A172 (cell line): ENCODE data around the gene RABIF. TPM values are rescaled to one million over a fixed set of nuclear protein-coding genes. Genes with fewer than 3 reads are reported as not detected.
"Not testable (repeated sequence)": the region's sequence is repeated elsewhere in the genome, so short reads cannot be mapped to it uniquely, and the experiment has no call there.

Source experiments
- DNase-seq: peaks from one replicate; pipeline ENCODE4 v3.0.0-alpha.2; 2015; ENCODE audit warnings: low spot score
- total RNA-seq: library from RNA; depleted of rRNA; stranded (reverse); fragments of >200 nt; shearing (Covaris generic); gene quantifications from 2 replicates; pipeline ENCODE4 v1.2.3, GENCODE V29; 2014; rRNA removed

The RABIF gene
- 12.2 and 16.8 TPM in 2 replicates for total RNA-seq

DNA sequence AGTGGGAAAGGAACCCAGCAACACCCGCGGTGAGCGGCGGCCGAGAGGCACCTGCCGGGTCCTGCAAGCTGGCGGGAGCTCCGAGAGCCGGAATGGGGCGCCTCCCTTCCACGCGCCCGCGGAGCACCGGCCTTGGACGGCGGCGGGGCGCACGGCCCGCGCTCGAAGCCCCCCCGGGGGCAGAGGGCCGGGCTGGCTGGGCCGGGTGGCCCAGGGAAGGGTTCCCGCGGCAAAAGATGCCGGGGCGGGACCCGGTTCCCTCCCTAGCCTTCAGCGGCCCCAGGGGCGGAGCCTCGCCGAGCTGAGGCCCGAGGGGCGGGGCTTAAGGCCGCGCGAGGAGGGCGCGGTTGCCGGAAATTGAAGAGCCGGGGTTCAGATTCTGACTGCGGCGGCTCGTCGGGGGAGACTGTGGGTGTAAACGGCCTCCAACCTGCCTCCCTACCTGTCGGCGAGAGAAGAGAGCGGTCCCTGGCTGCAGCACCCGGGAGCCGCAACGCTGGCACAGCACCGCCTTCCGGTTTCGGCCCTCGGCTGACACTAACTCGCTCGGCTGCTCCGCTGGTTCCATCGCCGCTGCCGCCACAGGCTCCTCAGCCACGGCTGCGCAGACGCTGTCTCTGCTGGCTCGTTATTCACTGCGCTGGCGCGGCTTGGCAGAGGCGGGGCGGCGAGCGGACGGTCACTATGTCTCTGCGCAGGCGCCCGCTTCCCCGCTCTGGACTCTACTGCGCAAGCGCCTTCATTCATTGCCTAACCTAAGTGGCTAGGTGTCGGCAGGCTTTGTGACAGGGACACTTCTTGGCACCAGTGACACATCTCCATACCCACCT, at the start of gene RABIF:
Gene RABIF (minus strand): TSS at position 619 of the 830 bp plus-strand sequence. CDS start 51 bp downstream, at position 568.
- DNase-seq, result peak; percentile 95

DNA sequence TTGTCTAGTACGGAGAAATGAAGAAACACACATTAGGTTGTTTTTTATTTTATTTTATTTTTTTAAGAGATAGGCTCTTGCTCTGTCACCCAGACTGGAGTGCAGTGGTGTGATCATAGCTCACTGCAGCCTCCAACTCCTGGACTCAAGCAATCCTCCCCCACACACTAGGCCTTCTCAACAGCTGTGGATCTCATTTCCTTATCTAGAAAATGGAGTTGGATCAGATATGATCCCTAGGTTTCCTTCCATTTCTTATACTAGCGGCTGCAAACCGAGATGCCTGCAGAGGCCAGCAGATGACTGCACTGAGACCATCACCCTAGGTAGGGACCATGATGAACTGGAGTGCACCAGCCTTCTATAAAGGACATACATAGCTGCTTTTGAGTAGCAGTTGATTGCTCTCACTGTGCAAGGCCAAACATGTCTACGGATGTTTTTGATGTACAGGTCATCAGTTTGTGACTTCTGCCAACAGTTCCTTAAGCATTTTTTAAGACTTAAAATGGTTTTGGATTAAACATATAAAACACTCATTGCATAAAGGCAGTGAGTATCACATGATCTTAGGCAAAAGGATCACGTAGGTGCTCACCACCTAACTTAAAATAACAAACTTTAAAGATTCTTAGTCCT, 49.5 kb upstream of the RABIF start:
- no peak for DNase-seq

DNA sequence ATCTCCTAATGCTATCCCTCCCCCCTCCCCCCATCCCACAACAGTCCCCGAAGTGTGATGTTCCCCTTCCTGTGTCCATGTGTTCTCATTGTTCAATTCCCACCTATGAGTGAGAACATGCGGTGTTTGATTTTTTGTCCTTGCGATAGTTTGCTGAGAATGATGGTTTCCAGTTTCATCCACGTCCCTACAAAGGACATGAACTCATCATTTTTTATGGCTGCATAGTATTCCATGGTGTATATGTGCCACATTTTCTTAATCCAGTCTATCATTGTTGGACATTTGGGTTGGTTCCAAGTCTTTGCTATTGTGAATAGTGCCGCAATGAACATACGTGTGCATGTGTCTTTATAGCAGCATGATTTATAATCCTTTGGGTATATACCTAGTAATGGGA, 47.5 kb upstream of the RABIF start:
- DNase-seq, result not testable (repeated sequence)

DNA sequence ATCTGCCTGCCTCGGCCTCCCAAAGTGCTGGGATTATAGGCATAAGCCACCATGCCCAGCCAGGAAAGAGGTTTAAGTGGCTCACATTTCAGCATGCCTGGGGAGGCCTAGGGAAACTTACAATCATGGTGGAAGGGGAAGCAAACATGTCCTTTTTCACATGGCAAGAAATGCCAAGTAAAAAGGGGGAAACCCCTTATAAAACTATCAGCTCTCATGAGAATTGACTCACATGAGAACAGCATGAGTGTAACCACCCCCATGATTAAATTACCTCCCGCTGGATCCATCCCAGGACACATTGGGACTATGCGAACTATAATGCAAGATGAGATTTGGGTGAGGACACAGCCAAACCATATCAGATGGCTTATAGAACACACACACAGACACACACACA, 46.9 kb upstream of the RABIF start:
- DNase-seq, result no peak

DNA sequence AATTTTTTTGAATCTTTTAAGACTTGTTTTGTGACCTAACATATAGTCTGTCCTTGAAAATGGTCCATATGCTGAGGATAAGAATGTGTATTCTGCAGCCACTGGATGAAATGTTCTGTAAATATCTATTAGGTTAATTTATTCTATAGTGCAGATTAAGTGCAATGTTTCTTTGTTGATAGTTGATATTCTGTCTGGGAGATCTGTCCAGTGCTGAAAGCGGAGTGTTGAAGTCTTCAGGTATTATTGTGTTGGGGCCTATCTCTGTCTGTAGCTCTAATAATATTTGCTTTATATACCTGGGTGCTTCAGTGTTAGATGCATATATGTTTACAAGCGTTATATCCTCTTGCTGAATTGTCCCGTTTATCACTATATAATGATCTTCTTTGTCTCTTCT, 45.8 kb upstream of the RABIF start:
- no peak for DNase-seq

DNA sequence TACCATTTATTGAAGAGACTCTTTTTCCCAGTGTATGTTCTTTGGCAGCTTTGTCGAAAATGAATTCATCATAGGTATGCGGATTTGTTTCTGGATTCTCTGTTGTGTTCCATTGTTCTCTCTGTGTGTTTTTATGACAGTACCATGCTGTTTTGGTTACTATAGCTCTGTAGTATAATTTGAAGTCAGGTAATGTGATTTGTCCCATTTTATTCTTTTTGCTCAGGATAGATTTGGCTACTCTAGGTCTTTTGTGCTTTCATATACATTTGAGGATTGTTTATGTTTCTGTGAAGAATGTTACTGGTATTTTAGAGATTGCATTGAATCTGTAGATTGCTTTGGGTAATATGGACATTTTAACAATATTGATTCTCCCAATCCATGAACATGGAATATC, 43.5 kb upstream of the RABIF start:
- no peak for DNase-seq

DNA sequence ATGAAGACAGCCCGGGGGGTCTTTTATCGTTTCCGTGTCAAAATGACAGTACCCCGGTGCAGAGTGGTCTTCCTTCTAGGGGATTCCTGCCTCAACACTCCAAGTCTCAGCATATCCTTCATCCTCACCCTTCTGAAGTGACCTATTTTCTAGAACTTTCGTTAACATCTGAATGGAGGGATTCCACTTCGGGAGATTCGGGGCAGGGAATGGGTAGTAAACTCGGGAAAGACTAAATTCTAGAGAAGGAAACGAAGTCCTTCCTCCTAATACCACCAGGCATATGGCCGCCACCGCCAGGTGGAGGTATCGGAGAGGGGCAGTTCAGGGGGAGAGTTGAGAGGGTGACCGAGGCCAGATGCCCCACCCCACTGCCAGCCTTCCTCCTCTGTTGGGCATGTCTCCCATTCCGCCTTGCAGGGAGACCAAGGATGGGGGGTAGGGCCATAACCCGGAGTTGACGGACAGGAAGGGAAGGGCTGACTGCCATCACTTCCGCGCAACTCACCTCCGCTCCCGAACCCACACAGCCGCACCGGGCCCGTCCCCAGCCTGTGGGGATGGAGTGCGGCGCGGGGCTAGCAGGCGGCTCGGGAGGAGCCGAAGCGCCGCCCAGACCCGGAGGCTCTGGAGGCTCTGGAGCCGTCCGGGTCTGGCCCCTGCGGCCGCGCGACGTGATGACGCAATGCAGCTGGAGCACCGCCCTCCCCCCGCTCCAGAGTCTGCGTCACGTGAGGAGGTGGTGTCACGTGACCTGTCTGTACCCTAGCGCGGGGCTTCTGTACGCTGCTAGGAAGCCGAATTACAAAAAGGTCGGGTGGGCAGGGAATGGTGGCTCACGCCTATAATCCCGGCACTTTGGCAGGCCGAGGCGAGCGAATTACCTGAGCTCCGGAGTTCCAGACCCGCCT, 37.9 kb upstream of the RABIF start, which contains the start of gene KLHL12:
Gene KLHL12 (minus strand): TSS at position 654 of the 911 bp plus-strand sequence. CDS start 2,072 bp downstream, outside the sequence.
- peak; percentile 97 for DNase-seq

DNA sequence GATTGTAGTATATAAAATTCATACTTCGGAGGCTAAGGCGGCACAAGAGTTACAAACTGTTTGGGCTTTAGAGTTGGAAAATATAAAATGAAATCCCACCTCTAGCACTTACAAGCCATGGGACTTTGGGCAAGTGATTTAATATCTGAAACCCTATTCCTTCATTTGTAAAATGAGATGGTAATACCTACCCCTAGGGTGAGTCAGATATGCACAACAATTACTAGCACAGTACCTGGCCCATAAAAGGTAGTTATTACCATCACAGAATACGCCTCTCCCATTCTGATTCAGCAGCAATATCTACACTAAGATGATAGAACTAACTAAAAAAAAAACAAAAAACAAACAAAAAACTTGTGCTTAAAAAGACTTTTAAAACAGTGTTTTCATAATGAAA, 34.6 kb upstream of the RABIF start:
- DNase-seq, result no peak

DNA sequence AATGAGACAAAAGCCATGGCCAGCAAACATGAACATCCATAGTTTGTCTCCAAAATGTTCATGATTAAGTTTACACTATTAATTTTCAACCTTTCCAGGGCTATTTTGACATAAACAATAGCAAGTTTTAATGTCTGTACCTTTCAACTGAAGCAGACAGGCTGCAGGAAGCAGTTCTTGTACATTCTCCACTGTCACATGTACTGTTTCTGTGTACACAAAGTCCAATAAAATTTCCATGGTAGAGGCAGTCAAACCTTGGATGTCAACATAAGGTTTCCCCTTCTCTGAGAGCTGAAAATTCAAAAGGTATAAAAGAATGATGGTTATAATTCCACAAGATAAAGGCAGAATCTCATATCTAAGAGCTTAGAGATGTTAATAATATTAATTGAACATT, 30.7 kb upstream of the RABIF start:
- DNase-seq, result no peak

DNA sequence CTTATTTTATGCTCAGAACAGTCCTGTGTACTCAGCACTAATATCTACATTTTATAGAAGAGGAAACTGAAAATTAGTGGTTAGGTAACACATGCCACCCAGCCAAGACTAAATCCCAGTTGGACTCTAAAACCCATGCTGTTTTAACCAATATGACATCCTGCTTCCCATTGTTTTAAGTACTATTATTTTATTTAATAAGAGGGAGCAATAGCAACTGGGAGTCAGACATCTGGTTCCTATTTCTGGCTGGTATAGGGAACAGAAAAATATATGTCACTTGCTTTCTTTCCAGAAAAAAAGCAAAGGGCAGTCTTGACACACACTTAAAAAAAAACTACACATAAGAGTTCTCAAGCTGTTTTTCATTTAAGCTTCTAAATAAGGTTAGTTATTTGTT, 26.2 kb upstream of the RABIF start:
- no peak for DNase-seq

DNA sequence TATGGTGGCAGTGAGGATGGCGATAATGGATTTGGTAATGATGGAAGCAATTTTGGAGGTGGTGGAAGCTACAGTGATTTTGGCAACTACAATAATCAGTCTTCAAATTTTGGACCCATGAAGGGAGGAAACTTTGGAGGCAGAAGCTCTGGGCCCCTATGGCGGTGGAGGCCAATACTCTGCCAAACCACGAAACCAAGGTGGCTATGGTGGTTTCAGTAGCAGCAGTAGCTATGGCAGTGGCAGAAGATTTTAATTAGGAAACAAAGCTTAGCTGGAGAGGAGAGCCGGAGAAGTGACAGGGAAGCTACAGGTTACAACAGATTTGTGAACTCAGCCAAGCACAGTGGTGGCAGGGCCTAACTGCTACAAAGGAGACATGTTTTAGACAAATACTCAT, 23.5 kb upstream of the RABIF start:
- DNase-seq, result not testable (repeated sequence)

DNA sequence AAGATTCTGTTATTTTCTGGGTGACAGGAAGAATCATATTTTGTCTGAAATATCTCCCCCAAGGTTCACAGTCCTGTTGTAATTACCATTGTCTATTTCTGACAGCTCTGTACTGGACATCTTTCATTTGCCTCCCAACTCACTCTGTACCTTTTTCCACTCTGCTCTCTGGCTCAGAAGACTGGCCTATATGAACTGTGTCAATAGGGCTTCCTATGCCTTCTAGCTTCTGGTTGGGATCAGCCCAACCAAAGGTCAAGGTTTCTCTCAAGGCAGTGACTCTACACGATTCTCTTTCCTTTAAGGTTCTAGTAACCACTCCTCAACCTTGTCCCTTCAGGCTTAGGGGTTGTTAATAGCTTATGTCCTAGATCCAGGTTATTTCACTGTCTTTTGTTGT, 20.5 kb upstream of the RABIF start:
- no peak for DNase-seq

DNA sequence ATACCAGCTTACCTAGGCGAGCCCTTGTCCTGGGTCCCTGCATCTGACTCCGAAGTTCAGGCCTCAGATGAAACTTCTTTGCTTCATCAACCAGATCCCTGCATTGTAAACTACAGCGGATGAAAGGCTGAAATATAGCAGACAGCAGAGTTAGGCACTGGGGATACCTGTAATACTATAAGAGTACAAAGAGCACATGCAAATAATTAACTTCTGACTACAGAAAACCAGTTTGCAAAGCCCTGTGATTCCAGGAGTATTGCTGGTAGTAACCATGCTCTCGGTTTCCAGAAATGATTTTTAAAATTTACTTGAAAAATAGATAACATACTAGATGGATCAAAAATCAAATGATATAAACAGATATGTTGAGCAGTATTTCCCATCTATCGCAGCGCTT, 20.0 kb upstream of the RABIF start:
- no peak for DNase-seq

DNA sequence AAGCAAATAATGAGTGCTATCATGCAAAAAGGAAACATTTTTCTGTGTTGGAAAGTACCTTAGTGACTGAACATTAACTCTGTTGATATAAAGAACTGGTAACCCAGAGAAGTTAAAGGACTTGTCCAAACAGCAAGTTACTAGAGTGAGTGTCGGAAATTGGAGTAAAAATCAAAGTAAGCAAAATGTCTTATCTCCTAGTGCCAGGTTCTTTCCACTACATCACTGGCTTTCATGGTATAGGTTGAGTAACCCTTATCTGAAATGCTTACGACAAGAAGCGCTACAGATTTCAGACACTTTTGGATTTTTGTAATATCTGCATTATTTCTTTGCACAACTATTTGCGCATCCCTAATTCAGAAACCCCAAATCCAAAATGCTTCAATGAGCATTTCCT, 16.4 kb upstream of the RABIF start:
- no peak for DNase-seq

DNA sequence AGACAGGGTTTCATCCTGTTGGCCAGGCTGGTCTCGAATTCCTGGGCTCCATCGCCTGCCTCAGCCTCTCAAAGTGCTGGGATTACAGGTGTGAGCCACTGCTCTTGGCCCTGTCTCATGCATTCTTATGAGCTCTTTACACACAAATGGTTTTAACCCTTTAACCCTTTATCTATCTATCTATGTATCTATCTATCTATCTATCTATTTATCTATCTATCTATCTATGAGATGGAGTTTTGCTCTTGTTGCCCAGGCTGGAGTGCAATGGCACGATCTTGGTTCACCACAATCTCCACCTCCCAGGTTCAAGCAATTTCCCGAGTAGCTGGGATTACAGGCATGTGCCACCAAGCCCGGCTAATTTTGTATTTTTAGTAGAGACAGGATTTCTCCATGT, 14.9 kb upstream of the RABIF start:
- DNase-seq, result not testable (repeated sequence)

DNA sequence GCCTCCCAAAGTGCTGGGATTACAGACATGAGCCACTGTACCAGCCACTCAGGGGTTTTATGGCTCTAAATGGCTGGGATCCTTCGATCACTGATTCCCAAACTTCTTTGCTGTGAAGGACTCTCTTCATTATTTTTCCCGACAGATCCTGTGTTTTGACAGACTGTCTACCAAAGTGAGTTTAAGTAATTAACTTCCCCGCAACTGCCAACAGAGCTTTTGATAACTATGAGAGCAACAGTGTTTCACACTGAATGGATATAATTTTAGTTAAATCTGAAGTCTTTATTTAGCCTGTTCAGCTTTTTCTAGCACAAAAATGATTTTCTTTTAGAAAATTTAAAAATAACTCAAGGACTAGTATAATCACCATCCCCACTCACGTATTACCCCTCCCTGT, 12.6 kb upstream of the RABIF start:
- DNase-seq, result no peak

DNA sequence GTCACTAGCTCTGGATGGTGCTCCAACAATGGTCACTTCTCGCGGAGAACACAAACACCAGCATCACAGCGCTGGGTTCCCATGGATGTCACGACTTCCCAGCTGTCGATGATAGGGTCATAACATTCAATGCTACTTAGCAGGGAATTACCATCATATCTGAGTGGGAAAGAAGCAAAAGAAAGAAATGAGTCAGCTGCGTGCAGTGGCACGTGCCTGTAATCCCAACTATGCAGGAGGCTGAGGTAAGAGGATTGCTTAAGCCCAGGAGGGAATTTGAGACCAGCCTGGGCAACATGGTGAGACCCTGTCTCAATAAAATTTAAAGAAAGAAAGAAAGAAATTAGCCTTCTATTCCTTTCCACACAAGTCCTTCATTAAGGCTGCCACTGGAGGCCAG, 3.6 kb upstream of the RABIF start:
- no peak for DNase-seq

DNA sequence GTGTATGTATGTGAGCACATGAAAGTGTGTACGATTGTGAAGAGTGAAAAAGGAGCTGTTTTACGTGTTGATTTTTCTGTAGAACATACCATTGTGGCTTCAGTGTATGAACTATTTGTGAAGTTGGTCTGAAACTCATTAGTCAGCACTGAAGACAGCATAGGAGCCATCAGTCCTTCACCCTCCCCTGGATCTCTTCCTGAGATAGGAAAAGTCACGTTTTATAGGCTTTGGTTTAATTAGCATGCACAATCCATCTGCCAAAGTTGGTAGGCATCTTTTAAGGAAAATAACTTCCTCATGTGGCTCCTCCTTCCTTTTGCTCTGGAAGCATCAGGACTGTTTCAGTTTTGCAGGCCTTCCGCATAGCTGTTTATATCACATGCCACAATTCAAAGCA, 1.4 kb upstream of the RABIF start:
- DNase-seq, result no peak

DNA sequence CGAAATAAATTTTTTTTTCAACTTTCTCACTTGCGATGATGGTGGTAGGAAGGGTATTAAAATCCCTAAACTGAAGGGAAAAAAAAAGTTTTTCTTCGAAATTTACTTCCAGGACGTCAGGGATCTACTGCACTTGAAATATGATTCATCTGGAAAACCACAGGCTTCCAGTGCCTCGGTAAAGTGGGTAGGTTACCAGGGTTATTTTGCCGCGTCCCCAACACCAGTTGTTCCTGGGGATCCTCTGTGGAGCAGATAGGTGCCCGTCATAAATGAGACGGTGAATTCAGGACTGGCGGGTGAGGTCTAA, 773 bp downstream of the RABIF start:
- DNase-seq, result no peak

DNA sequence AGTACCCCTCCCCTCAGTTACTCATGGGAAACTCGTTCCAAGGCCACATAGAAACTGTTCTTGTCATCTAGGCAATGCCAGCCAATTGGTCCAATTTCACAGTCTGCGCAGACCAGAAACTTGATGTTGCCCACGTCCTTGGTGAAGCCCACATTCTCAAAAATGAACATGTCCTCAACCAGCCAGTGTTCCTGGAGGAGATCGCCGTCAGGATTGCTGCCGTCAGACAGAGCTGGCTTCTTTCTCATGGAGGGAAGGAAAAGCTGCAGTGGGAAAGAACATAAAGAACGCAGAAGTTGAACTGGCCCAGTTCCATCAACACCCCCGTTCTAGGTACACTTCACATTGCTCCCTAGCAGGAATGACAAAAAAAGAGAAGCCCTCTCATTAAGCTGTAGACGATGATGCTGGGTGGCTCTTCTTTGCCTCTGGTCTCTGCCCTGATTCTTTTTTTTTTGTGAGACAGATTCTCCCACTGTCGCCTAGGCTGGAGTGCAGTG, 7.9 kb downstream of the RABIF start:
- no peak for DNase-seq

DNA sequence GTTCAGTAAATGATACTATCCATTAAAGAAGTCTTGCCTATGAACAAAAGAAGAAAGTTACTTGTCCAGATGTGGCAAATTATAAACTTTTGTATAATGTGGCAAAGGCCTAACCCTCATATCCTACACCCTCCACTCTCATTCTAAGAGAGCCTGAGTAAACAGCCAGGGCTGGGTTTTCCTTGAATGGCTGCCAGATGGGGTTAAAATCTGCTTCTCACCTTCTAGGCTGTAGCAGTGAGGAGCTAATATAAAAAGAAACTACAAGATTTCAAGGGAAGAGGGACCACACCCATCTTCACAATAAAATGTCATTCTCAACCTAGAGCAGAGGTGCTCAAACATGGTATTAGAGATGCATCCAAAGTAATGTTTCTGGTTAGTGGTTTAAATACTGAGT, 8.9 kb downstream of the RABIF start:
- no peak for DNase-seq

DNA sequence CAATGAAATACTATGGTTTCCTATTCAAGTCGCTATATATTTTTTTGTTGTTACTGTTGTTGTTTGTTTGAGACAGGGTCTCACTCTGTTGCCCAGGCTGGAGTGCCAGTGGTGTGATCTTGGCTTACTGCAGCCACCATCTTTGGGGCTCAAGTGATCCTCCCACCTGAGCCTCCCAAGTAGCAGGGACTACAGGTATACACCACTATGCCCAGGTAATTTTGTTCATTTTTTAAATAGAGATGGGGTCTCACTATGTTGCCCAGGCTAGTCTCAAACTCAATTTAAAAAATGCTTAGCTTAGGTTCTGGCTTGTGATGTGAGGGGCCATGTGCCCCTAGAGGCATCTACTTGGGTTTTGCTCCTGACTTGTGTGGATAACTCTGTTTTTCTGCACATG, 9.8 kb downstream of the RABIF start:
- DNase-seq, result no peak
